Measurements from ENCODE around the gene ZG16.

GRCh38 chr16:29775742-29776408 is 2.2 kb upstream of the ZG16 start:
- TF ChIP-seq ZNF274 (IDR thresholded peaks at IDR 0.05; ENCODE audit: low read depth, low read length) = no peak
- no peak for TF ChIP-seq SUZ12 (IDR thresholded peaks at IDR 0.05; ENCODE audit: extremely low read depth, insufficient read depth, insufficient read length)

Measured in NT2/D1 (cell line).